ENCODE measurements around the gene GPBAR1. TPM values are rescaled to one million over a fixed set of nuclear protein-coding genes. Genes with fewer than 3 reads are reported as not detected.

GPBAR1 gene
- total RNA-seq, 1 experiment from 2014 or later, result 0.20 TPM

DNA sequence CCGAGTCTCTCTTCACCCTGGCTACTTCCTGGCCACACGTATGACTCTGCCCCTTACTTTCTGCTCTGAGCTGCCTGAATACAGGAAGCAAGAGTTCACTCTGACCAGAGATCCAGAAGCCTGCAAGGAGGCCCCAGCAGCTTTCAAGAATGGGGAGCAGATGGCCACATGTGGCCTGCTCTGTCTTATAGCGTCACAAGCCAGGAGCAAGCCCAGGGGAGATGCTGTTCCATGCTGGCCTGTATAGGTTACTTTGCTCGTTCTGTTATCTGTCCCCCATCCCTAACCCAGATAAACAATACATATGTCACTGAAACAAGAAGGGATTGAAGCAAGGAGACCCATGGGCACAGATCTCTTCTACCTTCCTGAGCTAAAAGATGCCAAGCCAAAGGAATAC lies 13.8 kb downstream of the GPBAR1 start (continued):
- TF ChIP-seq, protein P1, sequence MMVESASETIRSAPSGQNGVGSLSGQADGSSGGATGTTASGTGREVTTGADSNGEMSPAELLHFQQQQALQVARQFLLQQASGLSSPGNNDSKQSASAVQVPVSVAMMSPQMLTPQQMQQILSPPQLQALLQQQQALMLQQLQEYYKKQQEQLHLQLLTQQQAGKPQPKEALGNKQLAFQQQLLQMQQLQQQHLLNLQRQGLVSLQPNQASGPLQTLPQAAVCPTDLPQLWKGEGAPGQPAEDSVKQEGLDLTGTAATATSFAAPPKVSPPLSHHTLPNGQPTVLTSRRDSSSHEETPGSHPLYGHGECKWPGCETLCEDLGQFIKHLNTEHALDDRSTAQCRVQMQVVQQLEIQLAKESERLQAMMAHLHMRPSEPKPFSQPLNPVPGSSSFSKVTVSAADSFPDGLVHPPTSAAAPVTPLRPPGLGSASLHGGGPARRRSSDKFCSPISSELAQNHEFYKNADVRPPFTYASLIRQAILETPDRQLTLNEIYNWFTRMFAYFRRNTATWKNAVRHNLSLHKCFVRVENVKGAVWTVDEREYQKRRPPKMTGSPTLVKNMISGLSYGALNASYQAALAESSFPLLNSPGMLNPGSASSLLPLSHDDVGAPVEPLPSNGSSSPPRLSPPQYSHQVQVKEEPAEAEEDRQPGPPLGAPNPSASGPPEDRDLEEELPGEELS (CRISPR knock-in tag; IDR thresholded peaks at IDR 0.05), result no peak
- TF ChIP-seq SMAD3 (CRISPR knock-in tag; IDR thresholded peaks at IDR 0.05; ENCODE audit: borderline replicate concordance), result no peak
- TF ChIP-seq, protein P2, sequence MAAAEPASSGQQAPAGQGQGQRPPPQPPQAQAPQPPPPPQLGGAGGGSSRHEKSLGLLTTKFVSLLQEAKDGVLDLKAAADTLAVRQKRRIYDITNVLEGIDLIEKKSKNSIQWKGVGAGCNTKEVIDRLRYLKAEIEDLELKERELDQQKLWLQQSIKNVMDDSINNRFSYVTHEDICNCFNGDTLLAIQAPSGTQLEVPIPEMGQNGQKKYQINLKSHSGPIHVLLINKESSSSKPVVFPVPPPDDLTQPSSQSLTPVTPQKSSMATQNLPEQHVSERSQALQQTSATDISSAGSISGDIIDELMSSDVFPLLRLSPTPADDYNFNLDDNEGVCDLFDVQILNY (CRISPR knock-in tag; IDR thresholded peaks at IDR 0.05), result no peak
- no peak for TF ChIP-seq ATF1 (CRISPR knock-in tag; IDR thresholded peaks at IDR 0.05)
- no peak for TF ChIP-seq ZNF232 (CRISPR knock-in tag; IDR thresholded peaks at IDR 0.05)
- no peak for TF ChIP-seq ZNF416 (CRISPR knock-in tag; IDR thresholded peaks at IDR 0.05)
- TF ChIP-seq SMAD4 (CRISPR knock-in tag; IDR thresholded peaks at IDR 0.05), result no peak
- no peak for TF ChIP-seq ZBTB21 (CRISPR knock-in tag; IDR thresholded peaks at IDR 0.05; ENCODE audit: borderline replicate concordance)

DNA sequence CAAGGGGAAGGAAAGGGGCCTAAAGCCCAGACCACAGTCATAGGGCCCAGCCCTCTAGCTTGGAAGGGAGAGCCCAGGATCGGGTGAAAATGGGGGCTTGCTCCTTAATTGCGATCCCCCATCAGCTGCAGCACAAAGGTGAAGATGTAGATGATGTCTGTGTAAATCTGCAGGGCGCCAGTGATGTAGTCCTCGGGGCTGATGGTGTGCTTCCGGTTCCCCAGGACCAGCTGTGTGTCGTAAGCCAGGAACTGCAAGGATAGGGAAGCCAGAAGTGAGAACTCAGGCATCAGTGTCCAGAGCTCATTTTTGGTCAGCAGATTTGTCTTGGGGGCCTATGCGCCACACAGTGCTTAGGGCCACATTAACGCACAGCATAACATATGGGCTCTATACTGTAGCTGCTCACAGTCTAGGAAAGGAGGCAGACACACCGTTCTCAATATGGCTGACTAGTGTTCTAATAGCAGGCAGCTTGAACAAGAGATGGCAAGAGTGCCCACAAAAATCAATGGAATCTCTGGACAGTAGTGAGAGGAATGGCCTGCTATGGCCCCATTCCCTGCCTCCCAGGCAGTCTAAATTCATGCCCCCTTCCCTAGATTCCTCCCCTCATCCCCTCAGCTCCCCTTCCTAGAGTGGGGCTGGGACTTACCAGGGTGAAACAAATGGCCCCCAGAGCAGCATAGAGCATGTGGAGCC lies 14.7 kb downstream of the GPBAR1 start:
- Mint-ChIP-seq H3K36me3 (peaks cover 23% of the 10 kb centered on the region), H3K4me1 (peaks cover 14% of the 10 kb centered on the region), H3K27me3 (ENCODE audit: low read depth) (no peaks in the 10 kb centered on the region), H3K4me3 (no peak overlapping the region), H3K27ac (no peak overlapping the region), H3K9me3 (no peaks in the 10 kb centered on the region)
- CTCF ChIA-PET, result interaction anchor here (1.0 to 1.2 kb wide), 6 partner anchors 16 to 45 kb away, joined by 3 to 5 read pairs (median 4); partner anchors contain the start of gene TMBIM1
- POLR2A ChIA-PET, result interaction anchor here (0.8 kb wide), 1 partner anchor 11 kb away, joined by 3 read pairs; no protein-coding TSS in a partner anchor
- DNase-seq (ENCODE audit: low spot score) (no peak), ATAC-seq (no peak)
- TF ChIP-seq ETV6 (CRISPR knock-in tag; IDR thresholded peaks at IDR 0.05), result no peak
- no peak for TF ChIP-seq NFE2L1 (CRISPR knock-in tag; IDR thresholded peaks at IDR 0.05)
- TF ChIP-seq IRF2 (CRISPR knock-in tag; IDR thresholded peaks at IDR 0.05; ENCODE audit: borderline replicate concordance, low read depth), result no peak
- no peak for TF ChIP-seq ZNF232 (CRISPR knock-in tag; IDR thresholded peaks at IDR 0.05)
- no peak for TF ChIP-seq KAT7 (CRISPR knock-in tag; IDR thresholded peaks at IDR 0.05; ENCODE audit: borderline replicate concordance)
- TF ChIP-seq GTF2I (CRISPR knock-in tag; conservative IDR thresholded peaks at IDR 0.05), result no peak

DNA sequence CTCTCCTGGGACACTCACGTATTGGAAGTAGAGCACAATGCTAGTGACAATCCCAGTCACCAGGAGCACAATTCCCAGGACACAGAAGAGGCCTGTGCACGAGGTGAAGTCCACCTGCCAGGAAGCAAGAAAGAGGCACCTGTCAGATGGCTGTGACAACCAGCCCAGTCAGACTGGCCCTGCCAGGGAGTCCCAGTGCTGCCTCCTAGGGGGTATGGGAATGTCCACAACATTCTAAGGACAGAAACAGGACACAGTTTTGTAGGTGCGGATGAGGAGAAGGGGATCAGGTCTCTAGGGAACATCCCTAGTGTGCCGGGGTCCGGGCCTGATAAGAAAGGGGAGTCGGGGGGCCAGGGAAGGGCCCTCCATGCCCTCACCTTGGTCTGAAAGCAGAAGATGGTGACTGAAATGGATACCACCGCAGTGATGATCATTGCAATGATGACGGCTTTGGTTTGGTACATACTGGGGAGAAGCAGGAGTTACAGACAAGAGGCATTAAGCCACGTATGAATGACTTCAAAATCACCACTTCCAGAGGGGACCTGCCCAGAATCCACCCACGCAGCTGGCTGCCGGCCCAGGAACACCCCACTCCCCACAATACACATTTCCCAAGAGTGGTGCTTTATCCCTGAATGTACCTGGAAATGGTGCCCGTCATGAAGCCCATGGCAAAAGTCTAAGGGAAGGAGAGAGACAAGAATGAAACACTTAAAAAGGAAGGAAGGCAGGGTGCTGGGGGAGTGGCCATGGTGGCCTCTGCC lies 16.4 kb downstream of the GPBAR1 start:
- POLR2A ChIA-PET, result no interaction called here
- Mint-ChIP-seq H3K9me3 (no peaks in the 10 kb centered on the region), H3K27me3 (ENCODE audit: low read depth) (no peaks in the 10 kb centered on the region), H3K4me1 (peaks cover 2% of the 10 kb centered on the region; the same call in 1 of the 2 replicates), H3K36me3 (peaks cover 23% of the 10 kb centered on the region), H3K4me3 (no peak overlapping the region), H3K27ac (no peak overlapping the region; the same call in 1 of the 2 replicates)
- TF ChIP-seq, protein P3, sequence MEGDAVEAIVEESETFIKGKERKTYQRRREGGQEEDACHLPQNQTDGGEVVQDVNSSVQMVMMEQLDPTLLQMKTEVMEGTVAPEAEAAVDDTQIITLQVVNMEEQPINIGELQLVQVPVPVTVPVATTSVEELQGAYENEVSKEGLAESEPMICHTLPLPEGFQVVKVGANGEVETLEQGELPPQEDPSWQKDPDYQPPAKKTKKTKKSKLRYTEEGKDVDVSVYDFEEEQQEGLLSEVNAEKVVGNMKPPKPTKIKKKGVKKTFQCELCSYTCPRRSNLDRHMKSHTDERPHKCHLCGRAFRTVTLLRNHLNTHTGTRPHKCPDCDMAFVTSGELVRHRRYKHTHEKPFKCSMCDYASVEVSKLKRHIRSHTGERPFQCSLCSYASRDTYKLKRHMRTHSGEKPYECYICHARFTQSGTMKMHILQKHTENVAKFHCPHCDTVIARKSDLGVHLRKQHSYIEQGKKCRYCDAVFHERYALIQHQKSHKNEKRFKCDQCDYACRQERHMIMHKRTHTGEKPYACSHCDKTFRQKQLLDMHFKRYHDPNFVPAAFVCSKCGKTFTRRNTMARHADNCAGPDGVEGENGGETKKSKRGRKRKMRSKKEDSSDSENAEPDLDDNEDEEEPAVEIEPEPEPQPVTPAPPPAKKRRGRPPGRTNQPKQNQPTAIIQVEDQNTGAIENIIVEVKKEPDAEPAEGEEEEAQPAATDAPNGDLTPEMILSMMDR (IDR thresholded peaks at IDR 0.05), result no peak
- TF ChIP-seq NR2C2 (CRISPR knock-in tag; IDR thresholded peaks at IDR 0.05) (no peak), ZNF317 (CRISPR knock-in tag; IDR thresholded peaks at IDR 0.05; ENCODE audit: borderline replicate concordance, low read depth) (no peak), RORB (CRISPR knock-in tag; IDR thresholded peaks at IDR 0.05) (no peak)
- CTCF ChIA-PET, result interaction anchor here (1.2 kb wide), 1 partner anchor 16 kb away, joined by 3 read pairs; no protein-coding TSS in a partner anchor
- no peak for ATAC-seq
- no peak for DNase-seq (ENCODE audit: low spot score)
